Measurements from ENCODE around the gene PDIA2. TPM values are rescaled to one million over a fixed set of nuclear protein-coding genes. Genes with fewer than 3 reads are reported as not detected.

PDIA2 gene
- total RNA-seq, 4 donors from 2014 or later = 0.81 to 0.93 TPM; not detected in 2

- H3K4me1 ChIP-seq = no peaks in the 10 kb centered on the region
- H3K4me3 ChIP-seq = no peak overlapping the region
- H3K27me3 ChIP-seq = no peaks in the 10 kb centered on the region
- no peak overlapping the region for H3K27ac ChIP-seq
- ATAC-seq = no peak
- no peaks in the 10 kb centered on the region for H3K9me3 ChIP-seq
- no peak for TF ChIP-seq CTCF (IDR thresholded peaks at IDR 0.05)
- no peak for TF ChIP-seq EP300 (IDR thresholded peaks at IDR 0.05)
- no peak for TF ChIP-seq POLR2AphosphoS5 (IDR thresholded peaks at IDR 0.05)
- TF ChIP-seq POLR2A (IDR thresholded peaks at IDR 0.05) = no peak
- 76 to 80% methylated on average over 1 to 10 of the region's 10 CpGs for WGBS, 2 donors (ENCODE audit: low coverage in 1 of 2)
- peaks cover 0 to 95% of the 10 kb centered on the region in 2 donors for H3K36me3 ChIP-seq
These were observed 23.7 kb upstream of the PDIA2 start for GRCh38 chr16:259226-259625.

GRCh38 chr16:259814-260253 is 23.1 kb upstream of the PDIA2 start:
- no peaks in the 10 kb centered on the region for H3K27me3 ChIP-seq
- H3K9me3 ChIP-seq = no peaks in the 10 kb centered on the region
- no peak overlapping the region for H3K4me3 ChIP-seq
- ATAC-seq = no peak
- no CpG with 5 or more reads among the region's 13 CpGs for WGBS, 2 donors (ENCODE audit: low coverage in 1 of 2)
- H3K27ac ChIP-seq = no peak overlapping the region
- TF ChIP-seq POLR2A (IDR thresholded peaks at IDR 0.05) (no peak), CTCF (IDR thresholded peaks at IDR 0.05) (no peak), POLR2AphosphoS5 (IDR thresholded peaks at IDR 0.05) (no peak), EP300 (IDR thresholded peaks at IDR 0.05) (no peak)
- no peaks in the 10 kb centered on the region for H3K4me1 ChIP-seq
- peaks cover 0 to 95% of the 10 kb centered on the region in 2 donors for H3K36me3 ChIP-seq

- Histone ChIP-seq H3K4me1 (no peaks in the 10 kb centered on the region), H3K36me3 (peaks cover 0 to 95% of the 10 kb centered on the region in 2 donors), H3K4me3 (no peak overlapping the region), H3K27me3 (no peaks in the 10 kb centered on the region), H3K9me3 (no peaks in the 10 kb centered on the region), H3K27ac (no peak overlapping the region)
- TF ChIP-seq EP300 (IDR thresholded peaks at IDR 0.05) (no peak), CTCF (IDR thresholded peaks at IDR 0.05) (no peak), POLR2A (IDR thresholded peaks at IDR 0.05) (no peak), POLR2AphosphoS5 (IDR thresholded peaks at IDR 0.05) (no peak)
- ATAC-seq = no peak
- 85 to 100% methylated on average over 2 to 6 of the region's 19 CpGs for WGBS, 2 donors (ENCODE audit: low coverage in 1 of 2)
These were observed 22.6 kb upstream of the PDIA2 start for GRCh38 chr16:260326-260725.

- WGBS, 2 donors (ENCODE audit: low coverage in 1 of 2) = 60% methylated on average over 4 of the region's 28 CpGs; no CpG with 5 or more reads in 1 of the 2 donors
- Histone ChIP-seq H3K4me3 (no peak overlapping the region), H3K4me1 (no peaks in the 10 kb centered on the region), H3K27ac (no peak overlapping the region), H3K36me3 (peaks cover 0 to 93% of the 10 kb centered on the region in 2 donors), H3K9me3 (no peaks in the 10 kb centered on the region), H3K27me3 (no peaks in the 10 kb centered on the region)
- no peak for ATAC-seq
- no peak for TF ChIP-seq POLR2AphosphoS5 (IDR thresholded peaks at IDR 0.05)
- TF ChIP-seq CTCF (IDR thresholded peaks at IDR 0.05) = no peak
- no peak for TF ChIP-seq POLR2A (IDR thresholded peaks at IDR 0.05)
- no peak for TF ChIP-seq EP300 (IDR thresholded peaks at IDR 0.05)
These were observed 21.8 kb upstream of the PDIA2 start for GRCh38 chr16:261031-261691.

GRCh38 chr16:262121-262745 is 20.7 kb upstream of the PDIA2 start:
- no peak overlapping the region for H3K27ac ChIP-seq
- WGBS, 2 donors (ENCODE audit: low coverage in 1 of 2) = 94% methylated on average over 12 of the region's 29 CpGs; no CpG with 5 or more reads in 1 of the 2 donors
- ATAC-seq = no peak
- no peak for TF ChIP-seq CTCF (IDR thresholded peaks at IDR 0.05)
- TF ChIP-seq EP300 (IDR thresholded peaks at IDR 0.05) = no peak
- no peak for TF ChIP-seq POLR2AphosphoS5 (IDR thresholded peaks at IDR 0.05)
- no peak for TF ChIP-seq POLR2A (IDR thresholded peaks at IDR 0.05)
- H3K36me3 ChIP-seq = peaks cover 0 to 83% of the 10 kb centered on the region in 2 donors
- no peaks in the 10 kb centered on the region for H3K9me3 ChIP-seq
- no peaks in the 10 kb centered on the region for H3K27me3 ChIP-seq
- no peaks in the 10 kb centered on the region for H3K4me1 ChIP-seq
- H3K4me3 ChIP-seq = no peak overlapping the region
